ENCODE measurements around the gene SLC1A5. TPM values are rescaled to one million over a fixed set of nuclear protein-coding genes. Genes with fewer than 3 reads are reported as not detected.
A peak's percentile ranks its signal among the peaks of the same experiment; 100 is the strongest.

The SLC1A5 gene
- total RNA-seq, 2 experiments from 2014 or later, result 7.1 TPM

DNA sequence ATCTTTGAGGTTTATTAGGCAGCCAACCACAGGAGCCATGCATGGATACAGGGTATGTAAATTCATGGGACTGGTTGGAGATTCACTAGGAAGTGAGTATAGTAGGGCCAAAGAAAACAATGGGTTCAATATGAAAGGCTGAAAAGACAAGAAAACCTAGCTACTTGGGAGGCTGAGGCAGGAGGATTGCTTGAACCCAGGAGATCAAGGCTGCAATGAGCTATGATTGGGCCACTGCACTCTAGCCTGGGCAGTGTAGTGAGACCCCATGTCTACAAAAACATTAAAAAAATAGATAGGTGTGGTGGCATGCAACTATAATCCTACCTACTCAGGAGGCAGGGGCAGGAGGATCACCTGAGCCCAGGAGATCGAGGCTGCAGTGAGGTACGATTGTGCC lies 10.3 kb upstream of the SLC1A5 start:
- H3K27me3 ChIP-seq (ENCODE audit: control insufficient read depth in 1 of 2, insufficient read depth in 2 of 2, low read length in 2 of 2), result no peaks in the 10 kb centered on the region
- ChIA-PET POLR2A (no interaction called here), CTCF (interaction anchor here (0.6 to 1.4 kb wide), 2 partner anchors 32 to 506 kb away, joined by 3 to 4 read pairs; no protein-coding TSS in a partner anchor)
- no peaks in the 10 kb centered on the region for H3K9me3 ChIP-seq (ENCODE audit: control insufficient read depth in 1 of 2, insufficient read depth in 1 of 2, low read length in 2 of 2)
- H3K27ac Mint-ChIP-seq, result no peak overlapping the region
- no peak overlapping the region for H3K27ac ChIP-seq (ENCODE audit: low read depth in 1 of 2, low read length in 2 of 2)
- H3K4me1 ChIP-seq (ENCODE audit: insufficient read depth, low read length), result no peaks in the 10 kb centered on the region
- ATAC-seq (ENCODE audit: poor library complexity), result no peak
- no peak for DNase-seq
- no peaks in the 10 kb centered on the region for H3K36me3 Mint-ChIP-seq (ENCODE audit: low read depth)
- H3K27me3 Mint-ChIP-seq, result no peaks in the 10 kb centered on the region
- no peaks in the 10 kb centered on the region for H3K9me3 Mint-ChIP-seq
- TF ChIP-seq, protein P1, sequence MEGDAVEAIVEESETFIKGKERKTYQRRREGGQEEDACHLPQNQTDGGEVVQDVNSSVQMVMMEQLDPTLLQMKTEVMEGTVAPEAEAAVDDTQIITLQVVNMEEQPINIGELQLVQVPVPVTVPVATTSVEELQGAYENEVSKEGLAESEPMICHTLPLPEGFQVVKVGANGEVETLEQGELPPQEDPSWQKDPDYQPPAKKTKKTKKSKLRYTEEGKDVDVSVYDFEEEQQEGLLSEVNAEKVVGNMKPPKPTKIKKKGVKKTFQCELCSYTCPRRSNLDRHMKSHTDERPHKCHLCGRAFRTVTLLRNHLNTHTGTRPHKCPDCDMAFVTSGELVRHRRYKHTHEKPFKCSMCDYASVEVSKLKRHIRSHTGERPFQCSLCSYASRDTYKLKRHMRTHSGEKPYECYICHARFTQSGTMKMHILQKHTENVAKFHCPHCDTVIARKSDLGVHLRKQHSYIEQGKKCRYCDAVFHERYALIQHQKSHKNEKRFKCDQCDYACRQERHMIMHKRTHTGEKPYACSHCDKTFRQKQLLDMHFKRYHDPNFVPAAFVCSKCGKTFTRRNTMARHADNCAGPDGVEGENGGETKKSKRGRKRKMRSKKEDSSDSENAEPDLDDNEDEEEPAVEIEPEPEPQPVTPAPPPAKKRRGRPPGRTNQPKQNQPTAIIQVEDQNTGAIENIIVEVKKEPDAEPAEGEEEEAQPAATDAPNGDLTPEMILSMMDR (IDR thresholded peaks at IDR 0.05), result no peak
- no peaks in the 10 kb centered on the region for H3K36me3 ChIP-seq (ENCODE audit: insufficient read depth, low read length)
- no peaks in the 10 kb centered on the region for H3K4me1 Mint-ChIP-seq (ENCODE audit: low read depth)
- intact Hi-C loops (cut with DNase I, micrococcal nuclease), result no loop called here
- no peak overlapping the region for H3K4me3 ChIP-seq (ENCODE audit: low read length)
- no peak overlapping the region for H3K4me3 Mint-ChIP-seq

DNA sequence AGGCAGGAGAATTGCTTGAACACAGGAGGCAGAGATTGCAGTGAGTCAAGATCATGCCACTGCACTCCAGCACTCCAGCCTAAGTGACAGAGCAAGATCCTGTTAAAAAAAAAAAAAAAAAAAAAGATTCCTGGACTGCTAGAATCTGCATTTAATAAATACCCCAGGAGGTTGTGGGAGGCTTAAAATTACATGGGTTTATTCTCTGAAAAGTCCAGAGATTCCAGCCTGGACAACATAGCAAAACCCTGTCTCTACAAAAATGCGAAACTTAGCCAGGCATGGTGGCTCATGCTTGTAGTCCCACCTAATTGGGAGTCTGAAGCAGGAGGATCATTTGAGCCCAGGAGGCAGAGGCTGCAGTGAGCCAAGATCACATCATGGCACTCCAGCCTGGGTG lies 9.5 kb upstream of the SLC1A5 start:
- CTCF ChIA-PET, result interaction anchor here (0.6 kb wide), 1 partner anchor 16 kb away, joined by 3 read pairs; no protein-coding TSS in a partner anchor

DNA sequence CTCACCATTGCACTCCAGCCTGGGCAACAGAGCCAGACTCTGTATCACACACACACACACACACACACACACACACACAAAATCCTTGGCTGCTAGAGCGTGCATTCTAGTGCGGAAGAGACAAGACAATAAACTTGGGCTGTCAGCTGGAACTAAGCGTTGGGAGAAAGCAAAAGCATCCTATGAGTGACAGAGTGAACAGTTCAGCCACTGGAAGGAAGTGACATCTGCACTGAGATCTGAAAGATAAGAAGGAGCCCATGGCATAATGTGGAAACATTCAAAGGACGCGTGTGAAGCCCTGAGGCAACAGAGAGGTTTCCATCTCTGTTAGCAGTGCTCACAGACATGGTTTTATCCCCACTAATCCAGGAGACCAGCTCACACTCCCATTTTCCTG lies 3.5 kb upstream of the SLC1A5 start:
- Mint-ChIP-seq H3K27ac (peak overlapping the region; percentile 38), H3K27me3 (no peaks in the 10 kb centered on the region), H3K4me1 (ENCODE audit: low read depth) (peaks cover 26% of the 10 kb centered on the region), H3K4me3 (peak overlapping the region; percentile 54), H3K9me3 (no peaks in the 10 kb centered on the region), H3K36me3 (ENCODE audit: low read depth) (peaks cover 3% of the 10 kb centered on the region)
- Histone ChIP-seq H3K27me3 (ENCODE audit: control insufficient read depth in 1 of 2, insufficient read depth in 2 of 2, low read length in 2 of 2) (no peaks in the 10 kb centered on the region), H3K36me3 (ENCODE audit: insufficient read depth, low read length) (no peaks in the 10 kb centered on the region), H3K4me3 (ENCODE audit: low read length) (no peak overlapping the region), H3K4me1 (ENCODE audit: insufficient read depth, low read length) (peaks cover 36% of the 10 kb centered on the region), H3K9me3 (ENCODE audit: control insufficient read depth in 1 of 2, insufficient read depth in 1 of 2, low read length in 2 of 2) (no peaks in the 10 kb centered on the region), H3K27ac (ENCODE audit: low read depth in 1 of 2, low read length in 2 of 2) (no peak overlapping the region)
- CTCF ChIA-PET, result interaction anchor here (1.2 kb wide), 1 partner anchor 25 kb away, joined by 3 read pairs; no protein-coding TSS in a partner anchor
- TF ChIP-seq, protein P1 (IDR thresholded peaks at IDR 0.05), result no peak
- DNase-seq (peak in 7 of 14 experiments; percentile 1 to 88 (median 25)), ATAC-seq (ENCODE audit: poor library complexity) (peak; percentile 42)
- intact Hi-C loops (cut with DNase I, micrococcal nuclease), result no loop called here
- POLR2A ChIA-PET, result no interaction called here

More for the DNA sequence above, 9.5 kb upstream of the SLC1A5 start:
- Histone ChIP-seq H3K9me3 (ENCODE audit: control insufficient read depth in 1 of 2, insufficient read depth in 1 of 2, low read length in 2 of 2) (no peaks in the 10 kb centered on the region), H3K4me3 (ENCODE audit: low read length) (no peak overlapping the region), H3K27me3 (ENCODE audit: control insufficient read depth in 1 of 2, insufficient read depth in 2 of 2, low read length in 2 of 2) (no peaks in the 10 kb centered on the region), H3K27ac (ENCODE audit: low read depth in 1 of 2, low read length in 2 of 2) (no peak overlapping the region), H3K4me1 (ENCODE audit: insufficient read depth, low read length) (peaks cover 1% of the 10 kb centered on the region), H3K36me3 (ENCODE audit: insufficient read depth, low read length) (no peaks in the 10 kb centered on the region)
- intact Hi-C loops (cut with DNase I, micrococcal nuclease), result no loop called here
- DNase-seq, result no peak
- Mint-ChIP-seq H3K36me3 (ENCODE audit: low read depth) (no peaks in the 10 kb centered on the region), H3K4me1 (ENCODE audit: low read depth) (no peaks in the 10 kb centered on the region), H3K9me3 (no peaks in the 10 kb centered on the region), H3K27ac (no peak overlapping the region), H3K4me3 (no peak overlapping the region), H3K27me3 (no peaks in the 10 kb centered on the region)
- TF ChIP-seq, protein P1 (IDR thresholded peaks at IDR 0.05), result no peak
- ATAC-seq (ENCODE audit: poor library complexity), result no peak
- POLR2A ChIA-PET, result no interaction called here

Data from CD4-positive, alpha-beta T cell (primary cell).